IMR-90 (cell line): Measurements from ENCODE around the gene LSM2. TPM values are rescaled to one million over a fixed set of nuclear protein-coding genes. Genes with fewer than 3 reads are reported as not detected.

Experiments used
- ATAC-seq: fragments of 200-7000 bp; cut with Tn5 transposase; 2 replicates; pipeline ENCODE4 v1.9.1; 2020; ENCODE audit warnings: low read depth, mild to moderate bottlenecking, moderate library complexity
- BruUV-seq: library from RNA; stranded (reverse); fragments of 400-500 nt; replicated peaks from 2 replicates; lab custom pipeline; 2021; lab: Mats Ljungman, UMichigan
- CTCF ChIA-PET: fragments of 300-600 bp; formaldehyde crosslinking; extraction: SDS; loops from one replicate; lab custom pipeline; 2021; ENCODE audit warnings: antibody characterized with exemption; lab: Yijun Ruan, JAX
- POLR2A ChIA-PET: fragments of 300-600 bp; sonication (Branson Sonifier 250); formaldehyde crosslinking; loops from one replicate; lab custom pipeline; 2022; ENCODE audit warnings: antibody characterized with exemption; ENCODE audit not compliant: unreplicated experiment; lab: Charles Lee
- DNase-seq: peaks from one replicate; pipeline ENCODE4 v3.0.0; 2013
- H2AFZ ChIP-seq: replicated peaks from 2 replicates; pipeline ENCODE3; 2013; ENCODE audit warnings: low read length, mild to moderate bottlenecking; ENCODE audit not compliant: poor library complexity
- H2AK5ac ChIP-seq: 2 replicates; pipeline ENCODE4 v1.6.1; 2013; ENCODE audit warnings: low read depth, low read length, inconsistent platforms
- H2AK9ac ChIP-seq: replicated peaks from 2 replicates; pipeline ENCODE3; 2013; ENCODE audit warnings: mild to moderate bottlenecking, low read depth, low read length, moderate library complexity; ENCODE audit not compliant: poor library complexity
- H2BK120ac ChIP-seq: 2 replicates; pipeline ENCODE4 v1.6.1; 2013; ENCODE audit warnings: low read depth, low read length, inconsistent platforms
- H2BK15ac ChIP-seq: 3 replicates; pipeline ENCODE4 v1.6.1; 2013; ENCODE audit warnings: low read depth, low read length, inconsistent platforms
- H2BK20ac ChIP-seq: 2 replicates; pipeline ENCODE4 v1.6.1; 2013; ENCODE audit warnings: low read depth, mild to moderate bottlenecking, inconsistent platforms, low read length, moderate library complexity
- H2BK5ac ChIP-seq: 2 replicates; pipeline ENCODE4 v1.6.1; 2013; ENCODE audit warnings: mild to moderate bottlenecking, low read depth, low read length, inconsistent platforms; ENCODE audit not compliant: poor library complexity, severe bottlenecking
- H3K14ac ChIP-seq: replicated peaks from 2 replicates; pipeline ENCODE4 v1.6.1; 2013; ENCODE audit warnings: low read depth, low read length, inconsistent platforms
- H3K18ac ChIP-seq: 2 replicates; pipeline ENCODE4 v1.6.1; 2013; ENCODE audit warnings: low read depth, low read length, control low read depth
- H3K23ac ChIP-seq: 2 replicates; pipeline ENCODE4 v1.6.1; 2013; ENCODE audit warnings: low read depth, low read length, inconsistent platforms
- H3K27ac ChIP-seq: 2 replicates; pipeline ENCODE4 v1.5.1; 2013; ENCODE audit warnings: mild to moderate bottlenecking, control low read depth, low read length; ENCODE audit not compliant: insufficient read depth
- H3K27me3 ChIP-seq: 2 replicates; pipeline ENCODE4 v1.6.1; 2013; ENCODE audit warnings: low read length; ENCODE audit not compliant: control insufficient read depth, insufficient read depth
- H3K36me3 ChIP-seq: 2 replicates; pipeline ENCODE4 v1.6.1; 2013; ENCODE audit warnings: low read length, mixed read lengths; ENCODE audit not compliant: control insufficient read depth, insufficient read depth
- H3K4ac ChIP-seq: 2 replicates; pipeline ENCODE4 v1.6.1; 2013; ENCODE audit warnings: low read depth, low read length, inconsistent platforms
- H3K4me1 ChIP-seq: 2 replicates; pipeline ENCODE4 v1.6.1; 2013; ENCODE audit warnings: low read length, mixed read lengths; ENCODE audit not compliant: control insufficient read depth, insufficient read depth
- H3K4me2 ChIP-seq: 2 replicates; pipeline ENCODE4 v1.6.1; 2013; ENCODE audit warnings: low read depth, mild to moderate bottlenecking, control low read depth, low read length, moderate library complexity
- H3K4me3 ChIP-seq: 2 replicates; pipeline ENCODE4 v1.5.1; 2013; ENCODE audit warnings: low read depth, mild to moderate bottlenecking, control low read depth, low read length, moderate library complexity; ENCODE audit not compliant: insufficient read depth
- H3K56ac ChIP-seq: 2 replicates; pipeline ENCODE4 v1.6.1; 2013; ENCODE audit warnings: low read length, inconsistent platforms; ENCODE audit not compliant: insufficient read depth; ENCODE audit errors: extremely low read depth
- H3K79me1 ChIP-seq, 2 experiments: 2 replicates each; pipeline ENCODE4 v1.6.1; 2013; ENCODE audit warnings: low read length in 2 of 2, inconsistent platforms in 1 of 2, low read depth in 1 of 2
- H3K9ac ChIP-seq: 2 replicates; pipeline ENCODE4 v1.6.1; 2013; ENCODE audit warnings: low read depth, low read length, control low read depth
- H3K9me1 ChIP-seq: 2 replicates; pipeline ENCODE4 v1.6.1; 2013; ENCODE audit warnings: low read length, inconsistent platforms; ENCODE audit not compliant: insufficient read depth
- H3K9me3 ChIP-seq: 2 replicates; pipeline ENCODE4 v1.6.1; 2013; ENCODE audit warnings: low read length; ENCODE audit not compliant: control insufficient read depth, insufficient read depth
- H4K20me1 ChIP-seq: 2 replicates; pipeline ENCODE4 v1.6.1; 2013; ENCODE audit warnings: low read length, inconsistent platforms; ENCODE audit not compliant: insufficient read depth
- H4K5ac ChIP-seq: 2 replicates; pipeline ENCODE4 v1.6.1; 2013; ENCODE audit warnings: mild to moderate bottlenecking, low read depth, low read length, control low read depth
- H4K8ac ChIP-seq, 2 experiments: 2 replicates each; pipeline ENCODE4 v1.6.1; 2013; ENCODE audit warnings: low read depth in 2 of 2, low read length in 2 of 2, control low read depth in 1 of 2, inconsistent platforms in 1 of 2
- H4K91ac ChIP-seq: 2 replicates; pipeline ENCODE4 v1.6.1; 2013; ENCODE audit warnings: low read depth, low read length, inconsistent platforms; ENCODE audit not compliant: insufficient read depth
- BHLHE40 ChIP-seq: fragments of 150-350 bp; IDR thresholded peaks from 2 replicates; pipeline ENCODE4 v1.6.1; 2016; ENCODE audit warnings: mild to moderate bottlenecking, low read depth, low read length
- CEBPB ChIP-seq: IDR thresholded peaks from 2 replicates; pipeline ENCODE4 v1.6.1; 2012; ENCODE audit warnings: low read depth, low read length, improper control_type of control experiment
- CHD1 ChIP-seq: IDR thresholded peaks from 2 replicates; pipeline ENCODE4 v1.6.1; 2012; ENCODE audit warnings: low read depth, low read length, improper control_type of control experiment
- FOS ChIP-seq: fragments of 150-350 bp; IDR thresholded peaks from 2 replicates; pipeline ENCODE4 v1.6.1; 2016; ENCODE audit warnings: low read depth, low read length
- MAFK ChIP-seq: IDR thresholded peaks from 2 replicates; pipeline ENCODE4 v1.6.1; 2012; ENCODE audit warnings: low read depth, low read length, improper control_type of control experiment
- MAZ ChIP-seq: IDR thresholded peaks from 2 replicates; pipeline ENCODE4 v1.6.1; 2012; ENCODE audit warnings: low read depth, mild to moderate bottlenecking, low read length, improper control_type of control experiment, moderate library complexity, borderline replicate concordance
- MXI1 ChIP-seq: IDR thresholded peaks from 2 replicates; pipeline ENCODE4 v1.6.1; 2012; ENCODE audit warnings: low read depth, mild to moderate bottlenecking, low read length, moderate library complexity, borderline replicate concordance
- NFE2L2 ChIP-seq: fragments of 150-350 bp; IDR thresholded peaks from 2 replicates; pipeline ENCODE4 v1.6.1; 2016; ENCODE audit warnings: low read depth, mild to moderate bottlenecking, low read length
- POLR2A ChIP-seq: IDR thresholded peaks from 2 replicates; pipeline ENCODE4 v1.6.1; 2012; ENCODE audit warnings: mild to moderate bottlenecking, low read depth, low read length
- RAD21 ChIP-seq: IDR thresholded peaks from 2 replicates; pipeline ENCODE4 v1.6.1; 2012; ENCODE audit warnings: low read length, improper control_type of control experiment
- RCOR1 ChIP-seq: IDR thresholded peaks from 2 replicates; pipeline ENCODE4 v1.6.1; 2012; ENCODE audit warnings: mild to moderate bottlenecking, low read length, improper control_type of control experiment; ENCODE audit not compliant: insufficient replicate concordance
- RFX5 ChIP-seq: IDR thresholded peaks from 2 replicates; pipeline ENCODE4 v1.8.0; 2012; ENCODE audit warnings: low read depth, mild to moderate bottlenecking, low read length, moderate library complexity
- SMC3 ChIP-seq: fragments of 150-350 bp; IDR thresholded peaks from 2 replicates; pipeline ENCODE4 v1.6.1; 2016; ENCODE audit warnings: low read depth, mild to moderate bottlenecking, antibody characterized with exemption, low read length, moderate library complexity
- USF2 ChIP-seq: fragments of 150-350 bp; IDR thresholded peaks from 2 replicates; pipeline ENCODE4 v1.6.1; 2017; ENCODE audit warnings: mild to moderate bottlenecking, antibody characterized with exemption, low read length, low read depth
- WGBS, 2 experiments: methylation state at CpG; one replicate each; pipeline versions ENCODE4 v1.1.5 to v1.1.7; 2013; ENCODE audit warnings: missing lambda C conversion rate in 2 of 2; ENCODE audit not compliant: insufficient read length in 1 of 2; ENCODE audit errors: extremely low coverage in 2 of 2; 5-methylcytosine and 5-hydroxymethylcytosine counted together
- dilution Hi-C: fragments of 300-500 bp; cut with HindIII; formaldehyde crosslinking; loops from one replicate; pipeline ENCODE4 v1.14.3; 2018; ENCODE audit warnings: low sequenced_read_pairs; ENCODE audit not compliant: unreplicated experiment
- in situ Hi-C: fragments of 300-500 bp; cut with MboI; formaldehyde crosslinking; loops from 3 replicates; pipeline ENCODE4 v1.14.3; 2019; ENCODE audit warnings: low sequenced_read_pairs, inconsistent platforms, mixed read lengths
- intact Hi-C: fragments of 100-400 bp; cut with micrococcal nuclease; formaldehyde crosslinking; loops from 2 replicates; pipeline ENCODE4 v1.10.0; 2022
- polyA plus RNA-seq, 3 experiments: library from polyadenylated mRNA; depleted of rRNA; stranded (reverse); fragments of >200 nt; gene quantifications; 2 replicates each; pipeline ENCODE4 v1.2.3, GENCODE V29; 2012; ENCODE audit warnings: low replicate concordance in 1 of 3
- total RNA-seq: library from RNA; depleted of rRNA; stranded (reverse); fragments of >200 nt; gene quantifications from 2 replicates; pipeline ENCODE4 v1.2.3, GENCODE V29; 2012
- TF ChIP-seq, protein P1 (sequence below): fragments of 150-350 bp; IDR thresholded peaks from 2 replicates; pipeline ENCODE4 v1.6.1; 2016; ENCODE audit warnings: low read depth, mild to moderate bottlenecking, low read length, moderate library complexity, borderline replicate concordance

The LSM2 gene
- total and polyA plus RNA-seq, 2 of the 4 experiments (the other 2 are of a cell fraction) = 56.3 to 61.0 TPM

- no peak overlapping the region for H2BK120ac ChIP-seq
- H4K91ac ChIP-seq = no peak overlapping the region
- no peak overlapping the region for H4K5ac ChIP-seq
- CTCF ChIA-PET = interaction anchor here (1.4 kb wide), 1 partner anchor 10 kb away, joined by 3 read pairs; no protein-coding TSS in a partner anchor
- no peak overlapping the region for H2BK5ac ChIP-seq
- no peak overlapping the region for H3K14ac ChIP-seq
- peaks cover 10% of the 10 kb centered on the region for H3K4me1 ChIP-seq
- H3K56ac ChIP-seq = no peak overlapping the region
- in situ Hi-C loops (no loop called here), intact Hi-C loops (no loop called here), dilution Hi-C loops (no loop called here)
- no peaks in the 10 kb centered on the region for H3K27me3 ChIP-seq
- peaks cover 0 to 8% of the 10 kb centered on the region in 2 experiments; a peak in 1 of 4 replicates for H3K79me1 ChIP-seq
- ATAC-seq = no peak
- no peak overlapping the region for H3K23ac ChIP-seq
- no peak overlapping the region for H3K4me3 ChIP-seq
- no peak overlapping the region for H3K4ac ChIP-seq
- H4K20me1 ChIP-seq = no peaks in the 10 kb centered on the region
- H2BK20ac ChIP-seq = no peak overlapping the region
- no peak overlapping the region for H3K4me2 ChIP-seq
- H2AK9ac ChIP-seq = no peak overlapping the region
- no peak overlapping the region for H3K9ac ChIP-seq
- no peaks in the 10 kb centered on the region for H3K9me3 ChIP-seq
- no peak for DNase-seq
- H3K36me3 ChIP-seq = peaks cover 68% of the 10 kb centered on the region
- WGBS, 2 experiments = 100% methylated on average over 4 of the region's 23 CpGs; no CpG with 5 or more reads in 1 of the 2 experiments
- peak overlapping the region; percentile 32 for H2AFZ ChIP-seq
- BruUV-seq = no TSS peak
- H2BK15ac ChIP-seq = no peak overlapping the region
- 0 out of 2 replicates have a peak, but pooled peaks cover 8% of the 10 kb centered on the region for H3K9me1 ChIP-seq
- no peak overlapping the region for H3K18ac ChIP-seq
- POLR2A ChIA-PET = no interaction called here
- H2AK5ac ChIP-seq = no peak overlapping the region
- no peak overlapping the region for H4K8ac ChIP-seq
- no peak overlapping the region for H3K27ac ChIP-seq
- TF ChIP-seq FOS = no peak
- TF ChIP-seq RFX5 = no peak
- no peak for TF ChIP-seq NFE2L2
- no peak for TF ChIP-seq CEBPB
- TF ChIP-seq MAFK = no peak
- TF ChIP-seq MXI1 = no peak
- no peak for TF ChIP-seq RAD21
- no peak for TF ChIP-seq POLR2A
- no peak for TF ChIP-seq MAZ
- TF ChIP-seq, protein P1, sequence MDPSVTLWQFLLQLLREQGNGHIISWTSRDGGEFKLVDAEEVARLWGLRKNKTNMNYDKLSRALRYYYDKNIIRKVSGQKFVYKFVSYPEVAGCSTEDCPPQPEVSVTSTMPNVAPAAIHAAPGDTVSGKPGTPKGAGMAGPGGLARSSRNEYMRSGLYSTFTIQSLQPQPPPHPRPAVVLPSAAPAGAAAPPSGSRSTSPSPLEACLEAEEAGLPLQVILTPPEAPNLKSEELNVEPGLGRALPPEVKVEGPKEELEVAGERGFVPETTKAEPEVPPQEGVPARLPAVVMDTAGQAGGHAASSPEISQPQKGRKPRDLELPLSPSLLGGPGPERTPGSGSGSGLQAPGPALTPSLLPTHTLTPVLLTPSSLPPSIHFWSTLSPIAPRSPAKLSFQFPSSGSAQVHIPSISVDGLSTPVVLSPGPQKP = no peak
- no peak for TF ChIP-seq BHLHE40
- no peak for TF ChIP-seq USF2
- no peak for TF ChIP-seq RCOR1
- TF ChIP-seq CHD1 = no peak
- no peak for TF ChIP-seq SMC3
Measured at GRCh38 chr6:31781244-31782125, 25.3 kb downstream of the LSM2 start.
